ENCODE data around the gene SLC38A10. TPM values are rescaled to one million over a fixed set of nuclear protein-coding genes. Genes with fewer than 3 reads are reported as not detected.

SLC38A10 gene
- total and polyA plus RNA-seq, 12 donors: 27.8 to 56.2 (median 38.4) TPM

DNA sequence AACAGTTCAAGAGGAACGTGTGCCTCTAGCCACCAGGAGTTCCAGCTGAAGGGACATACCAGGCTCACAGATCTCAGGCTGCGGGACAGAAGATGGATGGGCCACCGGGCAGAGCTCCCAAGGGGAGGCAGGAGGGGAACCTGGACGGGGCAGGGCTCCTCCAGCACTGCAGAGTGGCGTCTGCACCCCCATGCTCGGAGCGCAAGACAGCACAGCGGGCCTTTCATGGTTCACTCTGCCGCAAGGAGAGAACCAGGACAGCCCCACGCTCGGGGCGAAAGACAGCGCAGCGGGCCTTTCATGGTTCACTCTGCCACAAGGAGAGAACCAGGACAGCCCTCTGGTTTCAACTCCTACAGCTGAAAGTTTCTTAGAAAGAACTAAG lies 20.6 kb downstream of the SLC38A10 start:
- TF ChIP-seq, protein P1, sequence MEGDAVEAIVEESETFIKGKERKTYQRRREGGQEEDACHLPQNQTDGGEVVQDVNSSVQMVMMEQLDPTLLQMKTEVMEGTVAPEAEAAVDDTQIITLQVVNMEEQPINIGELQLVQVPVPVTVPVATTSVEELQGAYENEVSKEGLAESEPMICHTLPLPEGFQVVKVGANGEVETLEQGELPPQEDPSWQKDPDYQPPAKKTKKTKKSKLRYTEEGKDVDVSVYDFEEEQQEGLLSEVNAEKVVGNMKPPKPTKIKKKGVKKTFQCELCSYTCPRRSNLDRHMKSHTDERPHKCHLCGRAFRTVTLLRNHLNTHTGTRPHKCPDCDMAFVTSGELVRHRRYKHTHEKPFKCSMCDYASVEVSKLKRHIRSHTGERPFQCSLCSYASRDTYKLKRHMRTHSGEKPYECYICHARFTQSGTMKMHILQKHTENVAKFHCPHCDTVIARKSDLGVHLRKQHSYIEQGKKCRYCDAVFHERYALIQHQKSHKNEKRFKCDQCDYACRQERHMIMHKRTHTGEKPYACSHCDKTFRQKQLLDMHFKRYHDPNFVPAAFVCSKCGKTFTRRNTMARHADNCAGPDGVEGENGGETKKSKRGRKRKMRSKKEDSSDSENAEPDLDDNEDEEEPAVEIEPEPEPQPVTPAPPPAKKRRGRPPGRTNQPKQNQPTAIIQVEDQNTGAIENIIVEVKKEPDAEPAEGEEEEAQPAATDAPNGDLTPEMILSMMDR (IDR thresholded peaks at IDR 0.05): no peak
- no peak for DNase-seq
- no peak overlapping the region for H3K27ac ChIP-seq
- H3K9me3 ChIP-seq: no peaks in the 10 kb centered on the region
- no peak overlapping the region for H3K4me3 ChIP-seq
- H3K36me3 ChIP-seq: peaks cover 0 to 96% (median 39%) of the 10 kb centered on the region in 9 donors
- ATAC-seq: no peak
- intact Hi-C loops (cut with DNase I): no loop called here
- 97 to 98% methylated on average over 14 of the region's 14 CpGs for WGBS, 2 donors
- no peaks in the 10 kb centered on the region for H3K27me3 ChIP-seq
- H3K4me1 ChIP-seq: peaks cover 0 to 20% (median 14%) of the 10 kb centered on the region in 9 donors

DNA sequence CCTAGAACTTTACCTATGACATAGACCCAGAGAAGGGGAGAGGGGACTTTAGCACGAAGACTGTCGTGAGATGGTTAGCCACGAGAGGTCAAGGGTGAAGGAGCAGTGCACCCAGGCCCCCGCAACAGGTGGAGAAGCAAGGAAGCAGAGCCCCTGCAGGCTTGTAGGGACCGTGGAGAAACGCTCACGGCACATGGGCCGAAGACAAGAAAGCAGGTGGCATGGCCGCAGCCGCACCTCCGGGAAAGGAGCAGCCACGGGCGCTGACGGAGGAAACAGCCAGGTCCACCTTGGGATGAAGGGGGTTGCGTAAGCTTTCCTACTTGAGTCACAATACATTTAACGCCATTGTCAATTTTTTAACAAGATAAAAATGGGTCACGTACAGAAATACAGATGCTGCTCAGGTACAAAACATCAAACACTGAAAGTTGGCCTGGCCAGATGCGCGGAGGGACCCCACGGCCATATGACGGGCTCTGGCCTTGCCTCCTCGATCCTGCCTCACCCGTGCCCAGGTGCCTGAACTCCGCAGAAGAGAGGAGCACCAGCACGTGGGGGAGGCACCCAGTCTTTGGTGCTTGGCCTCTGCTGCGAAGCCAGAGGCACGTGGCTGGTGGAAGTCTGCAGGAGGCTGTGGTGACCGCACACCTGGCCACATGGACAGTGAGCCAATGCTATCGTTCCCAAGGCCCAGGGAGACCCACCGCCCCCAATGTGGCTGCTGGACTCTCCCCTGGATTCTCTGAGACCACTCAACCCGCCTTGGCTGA lies 21.2 kb downstream of the SLC38A10 start:
- Histone ChIP-seq H3K4me1 (peaks cover 0 to 20% (median 14%) of the 10 kb centered on the region in 9 donors), H3K9me3 (no peaks in the 10 kb centered on the region), H3K27me3 (no peaks in the 10 kb centered on the region), H3K36me3 (peaks cover 0 to 96% (median 39%) of the 10 kb centered on the region in 9 donors), H3K4me3 (no peak overlapping the region), H3K27ac (no peak overlapping the region)
- ATAC-seq (no peak), DNase-seq (peak in 1 of 2 donors; percentile 2)
- TF ChIP-seq, protein P1 (IDR thresholded peaks at IDR 0.05): no peak
- intact Hi-C loops (cut with DNase I): no loop called here
- 94 to 96% methylated on average over 31 of the region's 31 CpGs for whole genome bisulfite sequencing, 2 donors

DNA sequence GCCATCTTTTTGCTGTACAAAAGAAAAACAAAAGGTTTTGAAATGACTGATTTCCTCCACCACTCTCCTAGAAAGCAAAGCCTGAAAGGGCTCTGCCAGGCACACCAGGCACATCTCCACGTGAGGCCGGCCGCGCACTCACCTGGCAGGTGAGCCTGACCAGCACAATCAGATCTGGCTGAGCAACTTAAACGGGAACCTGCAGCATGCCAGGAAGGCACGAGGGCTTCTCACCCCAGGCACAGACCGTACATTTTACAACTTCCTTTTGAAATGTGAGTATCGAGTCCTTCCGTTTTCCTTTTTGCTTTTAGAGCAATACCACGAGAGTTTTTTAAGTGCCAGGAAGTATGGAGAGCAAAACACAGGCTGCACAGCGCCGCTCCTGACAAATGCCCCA lies 22.5 kb downstream of the SLC38A10 start:
- ATAC-seq (no peak), DNase-seq (no peak)
- no peaks in the 10 kb centered on the region for H3K9me3 ChIP-seq
- no peak overlapping the region for H3K4me3 ChIP-seq
- H3K4me1 ChIP-seq: peaks cover 0 to 23% (median 9%) of the 10 kb centered on the region in 9 donors
- H3K36me3 ChIP-seq: peaks cover 0 to 97% (median 39%) of the 10 kb centered on the region in 9 donors
- H3K27ac ChIP-seq: peak overlapping the region in 1 of 10 donors; percentile 44
- H3K27me3 ChIP-seq: no peaks in the 10 kb centered on the region
- intact Hi-C loops (cut with DNase I): no loop called here
- 87 to 91% methylated on average over 12 of the region's 12 CpGs for WGBS, 2 donors
- TF ChIP-seq, protein P1 (IDR thresholded peaks at IDR 0.05): no peak

DNA sequence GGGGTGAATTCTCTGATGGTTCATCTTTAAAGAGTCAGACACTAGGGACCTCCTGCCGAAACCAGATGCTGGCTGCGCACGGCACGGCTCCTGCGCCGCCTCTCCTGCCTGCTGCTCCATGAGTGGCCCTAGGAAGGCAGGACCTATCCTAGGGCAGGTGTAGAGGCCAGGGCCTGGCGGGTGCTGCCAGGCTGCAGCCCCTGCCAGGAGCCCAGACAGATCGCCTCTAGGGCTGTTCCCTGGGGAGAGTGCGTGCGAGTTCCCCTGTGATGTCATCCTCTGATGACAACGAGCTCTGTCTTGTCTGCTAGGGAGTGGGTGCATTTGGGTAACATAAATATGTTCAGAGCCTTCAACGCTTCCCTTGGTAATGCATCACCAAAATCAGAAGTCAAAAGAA lies 23.9 kb downstream of the SLC38A10 start:
- Histone ChIP-seq H3K4me3 (no peak overlapping the region), H3K9me3 (no peaks in the 10 kb centered on the region), H3K36me3 (peaks cover 0 to 100% (median 34%) of the 10 kb centered on the region in 9 donors), H3K4me1 (peaks cover 0 to 31% (median 0%) of the 10 kb centered on the region in 9 donors), H3K27ac (no peak overlapping the region), H3K27me3 (no peaks in the 10 kb centered on the region)
- TF ChIP-seq, protein P1 (IDR thresholded peaks at IDR 0.05): no peak
- 89 to 90% methylated on average over 12 of the region's 12 CpGs for WGBS, 2 donors
- ATAC-seq (no peak), DNase-seq (no peak)
- intact Hi-C loops (cut with DNase I): no loop called here

Data from heart right ventricle (tissue), 16 donors.